NOMO-1 treated with DMSO at 0.1 percent for 48 hours (cell line): ENCODE results near the gene TXNRD2.

ENCODE experiments used
- DNase-seq: peaks from one replicate; lab custom pipeline; 2025; ENCODE audit not compliant: unreplicated experiment; lab: John Stamatoyannopoulos, UW

TXNRD2 gene

DNA sequence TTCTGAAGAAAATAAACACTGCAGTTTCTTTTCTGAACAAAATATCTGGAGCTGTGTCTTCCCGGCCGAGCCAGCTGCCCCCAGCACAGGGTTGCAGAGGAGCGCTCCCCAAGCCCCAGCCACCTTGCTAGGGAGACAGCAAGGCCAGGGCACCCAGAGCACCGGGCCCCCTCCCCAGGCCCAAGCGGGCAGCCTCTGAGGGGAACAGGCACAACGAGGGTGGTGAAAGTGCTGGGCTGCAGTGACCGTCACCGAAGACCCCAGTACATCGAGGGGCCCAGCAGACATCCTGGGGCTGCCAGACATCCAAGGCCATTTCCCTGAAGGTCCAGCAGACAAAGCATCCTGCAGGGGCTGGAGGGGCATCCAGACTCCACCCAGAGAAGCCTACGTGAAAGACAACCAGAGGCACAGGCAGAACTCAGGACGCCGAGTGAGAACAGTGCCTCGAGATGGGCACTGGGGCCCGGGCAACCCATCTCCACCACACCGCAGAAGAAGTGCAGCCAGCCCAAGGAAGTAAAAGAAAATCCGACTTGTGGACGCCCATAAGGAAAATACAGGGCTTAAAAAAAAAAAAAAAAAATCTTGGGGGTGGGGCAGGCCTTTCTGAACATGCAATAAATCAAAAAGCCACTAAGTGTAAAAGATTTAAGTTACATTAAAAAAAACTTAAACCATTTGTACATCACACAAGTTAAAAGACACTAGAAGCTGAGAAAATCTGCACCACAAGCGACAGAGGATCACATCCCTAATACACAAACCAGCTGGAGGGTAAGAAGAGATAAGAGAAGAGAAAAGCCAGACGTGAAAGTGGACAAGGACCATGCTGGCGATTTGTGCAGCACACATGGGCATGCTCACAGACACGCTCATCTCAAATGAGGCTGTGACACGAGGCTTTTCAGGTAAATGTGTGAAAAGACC, 36.0 kb downstream of the TXNRD2 start:
- no peak for DNase-seq

DNA sequence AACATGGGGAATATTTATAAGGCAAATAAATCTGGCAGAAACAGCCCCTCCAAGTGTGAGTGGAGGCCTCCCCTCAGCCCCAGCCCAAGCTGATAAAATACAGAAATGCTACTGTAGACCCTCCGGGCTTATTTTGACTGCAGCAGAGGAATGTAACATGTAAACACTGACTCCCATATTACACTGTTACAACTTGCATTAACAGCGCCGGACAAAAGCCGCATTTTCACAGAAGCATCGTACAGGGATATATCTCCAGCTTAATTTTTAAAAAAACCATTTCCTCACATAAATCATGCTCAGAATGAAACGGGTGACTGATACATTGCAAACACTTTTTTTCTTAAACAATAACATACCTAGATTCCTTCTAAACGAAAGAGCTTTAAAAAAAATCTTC, 36.7 kb downstream of the TXNRD2 start:
- DNase-seq = no peak

DNA sequence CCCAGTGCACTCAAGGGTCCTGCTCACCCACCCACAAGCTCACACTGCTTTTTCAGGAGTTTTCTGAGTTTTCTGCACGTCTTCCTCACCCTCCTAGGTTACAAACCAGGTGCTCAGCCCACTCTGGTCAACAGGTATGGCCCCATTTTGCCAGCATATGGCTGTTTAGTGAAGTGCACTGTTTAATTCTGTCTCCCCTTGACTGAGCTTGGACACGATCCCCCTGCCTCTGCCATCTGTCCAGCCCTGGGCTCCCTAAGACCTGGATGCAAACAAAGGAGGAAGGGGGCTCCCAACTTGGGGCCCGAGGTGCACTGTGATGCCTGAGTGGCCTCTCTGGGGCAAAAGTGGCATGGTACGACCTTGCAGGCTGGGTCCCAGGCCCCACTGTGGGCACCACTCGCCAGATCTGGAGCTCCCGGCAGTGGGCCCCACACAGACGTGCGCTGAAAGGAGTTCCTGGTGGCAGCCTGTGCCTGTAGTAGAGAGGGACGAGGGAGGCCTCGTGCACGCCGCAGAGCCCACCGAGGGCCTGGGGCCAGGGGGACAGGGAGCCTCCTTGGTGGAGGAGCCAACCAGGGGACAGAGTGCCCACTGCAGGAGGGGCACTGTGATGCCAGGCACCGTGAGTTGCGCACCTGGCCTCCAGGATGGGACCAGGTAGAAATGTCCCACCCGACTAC, 37.3 kb downstream of the TXNRD2 start:
- DNase-seq = no peak

DNA sequence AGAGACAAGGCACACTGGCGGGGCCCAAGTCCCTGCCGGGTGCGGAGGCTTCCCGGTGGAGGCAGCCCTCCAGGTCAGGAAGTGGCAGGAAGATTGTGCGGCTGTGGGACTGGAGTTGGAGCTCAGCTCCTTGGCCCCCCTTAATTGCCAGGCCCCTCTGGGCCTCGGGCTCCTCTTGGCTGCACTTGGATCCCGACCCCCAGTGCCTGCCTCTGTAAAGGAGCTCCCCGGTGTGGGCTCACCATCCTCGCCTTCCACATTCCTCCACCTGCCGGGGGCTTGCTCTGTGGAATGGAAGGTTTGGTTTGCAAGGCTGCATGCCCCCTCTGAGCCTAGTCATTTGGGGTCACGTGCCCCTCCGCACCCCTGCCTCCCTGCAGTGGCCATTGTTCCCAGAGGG, 38.1 kb downstream of the TXNRD2 start:
- no peak for DNase-seq

DNA sequence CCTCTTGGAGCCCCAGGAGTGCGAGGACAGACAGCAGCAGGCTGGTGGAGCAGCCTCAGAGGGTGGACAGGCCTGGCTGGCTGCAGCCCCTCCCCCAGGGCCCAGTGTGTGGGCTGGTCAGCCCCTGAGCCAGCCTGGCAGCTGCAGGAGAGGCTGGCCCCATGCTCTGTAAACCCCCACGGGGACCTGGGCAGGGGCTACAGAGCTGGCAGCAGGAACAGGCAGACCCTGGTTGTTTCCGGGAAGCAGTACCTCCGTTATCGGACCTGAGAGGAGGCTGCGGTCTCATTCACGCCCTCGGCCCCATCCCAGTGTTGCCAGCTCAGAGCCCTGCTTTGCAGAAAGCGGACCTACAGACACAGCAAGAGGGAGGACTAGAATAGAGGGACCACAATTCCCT, 38.6 kb downstream of the TXNRD2 start:
- no peak for DNase-seq

DNA sequence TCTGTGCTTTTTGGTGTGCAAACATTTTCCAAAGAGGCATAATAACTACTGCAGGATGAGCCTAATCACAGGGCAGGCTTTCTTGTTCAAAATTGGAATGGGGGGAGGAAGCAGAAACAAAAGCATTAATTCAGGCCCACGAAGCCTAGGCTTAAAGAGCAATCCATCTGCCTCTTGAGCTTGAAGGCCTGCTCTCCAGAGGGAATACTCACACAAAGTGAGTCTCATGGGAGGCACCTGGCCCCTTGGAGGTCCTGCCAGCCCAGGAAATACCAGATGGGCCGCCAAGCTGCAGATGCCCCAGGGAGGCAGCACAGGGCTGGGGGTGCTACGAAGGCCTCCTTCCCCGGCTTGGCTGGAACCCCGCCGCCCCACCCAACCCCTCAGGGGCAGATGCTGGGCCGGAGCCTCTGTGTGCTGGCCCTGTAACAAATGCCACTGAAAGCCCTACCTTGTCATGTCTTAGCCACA, 39.3 kb downstream of the TXNRD2 start:
- DNase-seq = no peak

DNA sequence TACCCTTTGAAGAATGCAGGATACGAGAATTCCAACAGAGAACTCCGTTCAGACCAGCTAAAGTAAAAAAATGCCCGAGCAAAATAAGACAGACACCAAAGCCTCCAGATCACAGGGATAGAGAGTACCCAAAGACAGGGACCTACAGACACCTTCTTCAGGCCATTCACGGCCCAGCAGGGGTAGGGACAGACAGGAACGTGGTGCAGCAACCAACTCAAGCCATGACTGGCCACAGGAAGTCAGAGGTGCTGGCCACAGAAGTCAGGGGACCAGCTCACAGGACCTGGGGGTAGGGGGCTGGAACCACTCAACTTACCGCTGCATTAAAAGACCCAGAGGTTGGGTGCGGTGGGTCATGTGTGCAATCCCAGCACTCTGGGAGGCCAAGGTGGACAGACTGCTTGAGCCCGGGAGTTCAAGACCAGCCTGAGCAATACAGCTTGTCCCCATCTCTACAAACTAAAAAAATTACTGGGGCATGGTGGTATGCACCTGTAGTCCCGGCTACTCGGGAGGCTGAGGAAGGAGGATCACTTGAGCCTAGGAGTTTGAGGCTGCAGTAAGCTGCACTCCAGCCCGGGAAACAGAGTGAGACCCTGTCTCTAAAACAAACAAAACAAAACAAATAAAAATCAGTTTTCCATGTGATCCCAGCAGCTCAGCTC, 39.9 kb downstream of the TXNRD2 start:
- DNase-seq = no peak

DNA sequence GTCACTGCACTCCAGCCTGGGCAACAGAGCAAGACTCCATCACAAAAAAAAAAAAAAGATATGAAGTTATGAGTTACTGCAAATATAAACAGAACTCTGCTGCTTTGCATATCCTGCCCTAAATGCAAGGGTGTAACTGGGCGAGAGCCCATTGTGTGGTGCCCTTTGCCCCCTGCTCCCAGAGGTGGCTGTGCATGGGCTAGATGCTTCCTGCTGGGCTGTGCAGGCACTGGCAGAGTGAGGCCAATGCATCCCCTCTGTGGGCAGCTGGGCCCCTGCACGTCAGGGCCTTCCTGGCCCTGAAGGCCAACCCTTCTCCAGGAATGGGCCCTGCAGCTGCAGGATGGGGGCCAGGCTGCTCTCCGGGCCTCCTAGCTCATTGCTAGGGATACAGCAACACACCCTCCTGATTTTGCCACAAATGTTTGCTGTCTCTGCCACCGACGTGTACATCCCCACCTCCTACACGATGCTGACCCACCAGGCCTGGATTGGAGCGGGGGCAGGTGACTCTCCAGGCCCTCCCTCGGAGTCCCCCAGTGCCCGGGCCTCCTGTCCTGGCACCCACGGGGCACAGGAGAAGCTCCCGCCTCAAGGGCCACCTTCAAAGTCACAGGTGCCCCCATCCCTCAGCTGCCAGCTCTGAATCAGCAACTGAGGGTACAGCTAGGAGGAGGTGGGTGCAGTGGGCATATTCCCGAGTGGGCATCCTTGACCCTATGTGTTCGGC, 40.7 kb downstream of the TXNRD2 start:
- DNase-seq = no peak

DNA sequence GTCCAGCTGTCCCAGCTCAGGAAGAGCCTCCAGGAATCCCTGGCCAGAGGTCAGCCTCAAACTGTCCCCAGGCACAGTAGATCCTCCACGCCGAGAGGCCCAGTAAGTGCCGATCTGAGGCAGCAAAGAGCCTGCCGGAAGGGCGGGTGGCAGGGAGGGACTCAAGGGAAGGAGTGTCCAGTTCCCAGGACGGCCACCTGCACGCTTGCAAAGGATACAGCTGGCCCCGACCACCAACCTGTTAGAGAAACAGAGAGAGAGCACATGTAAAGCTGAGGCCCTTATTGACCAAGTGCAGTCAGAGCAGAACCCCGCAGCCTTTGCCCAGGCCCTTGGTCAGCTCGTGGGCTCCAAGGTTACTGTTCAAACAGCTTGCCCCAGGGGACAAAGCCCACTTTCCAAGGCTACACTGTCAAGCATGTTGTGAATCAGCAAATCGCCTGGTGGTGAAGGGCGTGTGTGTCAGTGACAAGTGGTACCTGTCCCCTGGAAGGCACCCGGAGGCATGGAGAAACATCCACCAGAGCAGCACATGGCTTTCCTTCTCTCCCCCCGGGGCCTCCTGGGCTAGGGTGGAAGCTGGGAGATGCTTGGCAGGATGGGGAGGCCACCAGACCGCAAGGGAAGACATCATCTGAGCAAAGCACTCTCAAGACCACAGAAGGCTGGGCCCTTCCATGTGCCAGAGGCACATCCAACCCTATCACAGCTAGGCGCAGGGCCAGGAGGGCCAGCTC, 42.6 kb downstream of the TXNRD2 start:
- DNase-seq = no peak

DNA sequence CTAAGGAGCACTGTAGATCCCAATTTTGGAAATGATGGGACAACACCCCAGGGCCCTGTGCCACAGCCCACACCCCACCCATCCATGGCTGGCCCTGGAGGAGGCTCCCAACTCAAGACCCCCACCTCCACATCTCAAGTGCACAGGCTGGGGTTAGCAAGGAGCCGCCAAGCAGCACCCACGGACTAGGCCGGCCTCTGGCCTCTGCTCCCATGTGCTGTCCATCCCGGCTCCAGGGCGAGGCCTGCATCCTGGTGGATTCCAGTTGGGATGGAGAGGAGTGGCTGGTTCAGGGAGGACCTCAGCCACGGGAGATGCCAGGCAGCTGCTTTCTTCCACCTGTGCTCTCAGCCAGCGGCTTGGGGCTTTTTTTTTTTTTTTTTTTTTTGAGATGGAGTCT, 43.5 kb downstream of the TXNRD2 start:
- DNase-seq = no peak

DNA sequence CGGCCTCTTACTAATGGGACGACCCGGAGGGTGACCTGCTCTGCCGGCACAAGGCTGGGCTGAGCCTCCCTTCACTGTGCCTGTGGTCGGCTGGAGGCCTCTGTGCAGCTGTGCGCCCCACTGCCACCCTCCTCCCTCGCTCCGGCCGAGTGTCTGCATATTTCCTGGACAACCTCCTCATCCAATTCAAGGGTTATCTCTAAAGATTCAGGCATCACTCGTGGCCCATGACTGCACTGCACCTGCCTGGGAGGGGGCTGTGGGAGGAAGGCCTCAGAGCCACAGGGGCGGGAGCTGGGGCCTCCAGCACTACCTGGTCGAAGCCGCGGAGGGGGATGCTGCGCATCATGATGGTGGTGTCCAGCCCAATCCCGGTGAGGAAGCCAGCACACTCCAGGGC, 43.9 kb downstream of the TXNRD2 start:
- DNase-seq = no peak

DNA sequence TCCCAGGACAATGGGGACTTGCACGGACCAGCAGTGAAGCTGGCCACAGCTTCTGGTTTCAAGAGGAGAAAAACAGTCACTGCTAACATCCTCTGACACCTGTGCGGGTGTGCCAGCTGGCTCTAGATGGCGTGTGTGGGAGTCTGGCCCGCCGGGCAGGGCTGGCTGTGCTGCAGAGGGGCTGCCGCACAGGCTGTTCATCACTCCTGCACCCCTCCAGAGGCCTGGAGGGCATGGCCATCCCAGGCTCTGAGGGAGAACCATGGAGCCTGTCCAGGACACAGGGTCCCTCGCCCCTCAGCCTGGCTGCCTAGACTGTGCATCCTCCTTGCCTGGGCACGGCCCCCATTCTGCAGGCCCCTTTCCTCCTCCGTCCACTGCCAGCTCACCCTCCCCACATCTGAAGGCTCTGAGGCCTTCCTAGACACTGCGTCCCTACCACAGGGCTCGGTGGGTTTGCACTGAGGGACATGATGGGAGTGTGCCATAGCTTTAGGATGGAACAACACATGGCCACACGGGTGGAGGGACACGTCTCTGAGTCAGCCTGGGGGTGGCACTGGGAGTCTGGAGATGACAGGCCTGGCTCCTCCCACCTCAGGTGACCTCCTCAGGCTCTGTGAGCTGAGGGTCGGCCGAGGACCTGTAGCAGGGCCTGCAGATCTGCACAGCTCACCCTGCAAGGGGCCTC, 44.8 kb downstream of the TXNRD2 start:
- DNase-seq = no peak

DNA sequence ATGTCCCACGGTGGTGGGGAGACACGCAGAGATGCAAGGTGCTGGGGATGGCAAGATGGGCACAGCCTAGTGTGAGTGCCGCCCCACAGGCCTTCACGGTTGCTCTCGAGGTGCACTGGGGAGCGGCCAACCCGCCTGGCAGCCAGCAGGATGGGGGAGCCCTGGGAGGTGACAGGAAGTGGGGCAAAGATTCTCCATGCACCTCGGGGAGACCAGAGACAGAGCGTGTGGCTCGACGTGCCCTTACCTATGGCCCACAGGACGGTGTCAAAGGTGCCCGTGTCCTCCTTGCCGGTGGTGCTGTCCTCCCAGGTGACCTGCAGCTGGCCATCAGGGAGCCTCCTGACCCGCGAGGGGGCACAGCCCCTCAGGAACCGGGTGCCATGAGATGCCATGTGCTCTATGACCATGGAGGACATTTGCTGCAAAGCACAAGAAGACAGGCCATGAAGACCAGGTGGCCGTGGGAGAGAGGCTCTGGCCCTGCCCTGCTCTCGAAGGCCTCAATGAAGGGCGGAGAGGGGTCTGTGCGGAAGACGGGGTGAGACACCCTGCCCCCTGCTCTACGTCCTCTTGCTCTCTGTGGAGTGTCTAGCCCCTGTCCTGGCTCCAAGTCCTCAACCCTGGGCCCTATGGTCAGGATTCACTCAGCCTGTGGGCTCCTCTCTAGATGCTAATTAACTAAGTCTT, 46.3 kb downstream of the TXNRD2 start:
- DNase-seq = no peak

DNA sequence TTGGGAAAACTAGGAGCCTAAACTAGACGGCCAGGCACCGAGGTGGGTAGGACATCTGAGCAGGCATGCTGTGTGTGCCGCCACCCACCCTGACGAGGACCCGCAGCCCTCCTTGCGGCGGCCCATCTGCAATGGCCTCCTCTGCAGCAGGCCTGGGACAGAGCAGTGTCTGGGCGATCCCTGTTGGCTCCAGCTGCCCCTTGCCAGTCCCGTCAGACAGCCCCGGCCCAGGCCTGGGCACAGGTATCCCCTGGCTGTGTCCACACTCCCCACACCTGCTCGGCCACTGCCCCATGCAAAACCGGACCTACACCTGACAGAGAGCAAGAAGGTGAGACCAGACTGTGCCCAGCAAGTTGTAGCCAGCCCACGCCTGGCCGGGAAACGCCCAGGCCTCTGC, 48.3 kb downstream of the TXNRD2 start:
- no peak for DNase-seq

DNA sequence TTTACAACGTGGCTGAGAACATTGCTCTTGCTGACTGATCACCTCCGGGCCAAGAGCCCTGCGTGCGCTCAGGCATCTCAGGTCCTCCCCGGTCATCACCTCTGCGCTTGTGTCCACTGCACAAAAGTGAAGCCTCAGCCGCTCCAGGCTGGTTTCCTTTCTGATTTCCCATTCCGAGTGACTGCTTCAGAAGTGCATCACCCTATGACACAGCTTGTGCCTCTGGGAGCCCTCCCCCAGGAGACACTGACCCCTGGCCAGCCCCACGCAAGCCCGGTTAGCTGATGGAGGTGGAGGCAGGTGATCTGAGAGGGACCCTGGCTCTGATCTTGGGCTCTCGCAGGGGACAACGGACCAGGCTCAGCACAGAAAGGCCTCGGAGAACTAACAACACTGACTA, 48.7 kb downstream of the TXNRD2 start:
- DNase-seq = no peak

DNA sequence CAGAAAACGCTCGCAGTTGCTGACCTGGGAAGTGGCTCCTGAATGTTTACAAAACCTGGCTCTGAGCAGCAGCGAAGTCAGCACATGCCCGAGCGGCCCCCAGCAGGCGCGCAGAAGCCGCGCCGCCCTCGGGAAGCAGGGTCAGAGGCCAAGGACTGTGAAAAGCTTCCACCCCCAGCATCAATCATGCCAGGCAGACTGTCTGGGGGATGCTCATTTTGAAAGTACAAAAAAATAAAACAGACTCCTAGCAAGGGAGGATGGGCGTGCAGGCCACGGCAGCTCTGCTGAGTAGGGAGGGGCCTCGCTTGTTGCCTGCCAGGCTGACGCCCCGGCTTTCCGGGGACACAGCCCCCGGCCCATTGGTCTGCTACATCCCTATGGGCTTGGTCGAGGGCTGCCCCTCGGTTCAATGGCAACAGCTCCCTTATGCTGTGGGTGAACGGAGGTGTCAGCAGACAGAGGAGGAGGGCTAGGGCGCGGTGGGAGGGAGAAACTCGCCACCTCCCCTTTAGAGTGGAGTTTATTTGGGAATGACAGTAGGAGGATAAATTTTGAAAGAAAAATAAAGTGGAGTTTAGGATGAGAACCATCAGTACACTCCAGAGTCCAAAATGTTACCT, 49.2 kb downstream of the TXNRD2 start:
- no peak for DNase-seq

DNA sequence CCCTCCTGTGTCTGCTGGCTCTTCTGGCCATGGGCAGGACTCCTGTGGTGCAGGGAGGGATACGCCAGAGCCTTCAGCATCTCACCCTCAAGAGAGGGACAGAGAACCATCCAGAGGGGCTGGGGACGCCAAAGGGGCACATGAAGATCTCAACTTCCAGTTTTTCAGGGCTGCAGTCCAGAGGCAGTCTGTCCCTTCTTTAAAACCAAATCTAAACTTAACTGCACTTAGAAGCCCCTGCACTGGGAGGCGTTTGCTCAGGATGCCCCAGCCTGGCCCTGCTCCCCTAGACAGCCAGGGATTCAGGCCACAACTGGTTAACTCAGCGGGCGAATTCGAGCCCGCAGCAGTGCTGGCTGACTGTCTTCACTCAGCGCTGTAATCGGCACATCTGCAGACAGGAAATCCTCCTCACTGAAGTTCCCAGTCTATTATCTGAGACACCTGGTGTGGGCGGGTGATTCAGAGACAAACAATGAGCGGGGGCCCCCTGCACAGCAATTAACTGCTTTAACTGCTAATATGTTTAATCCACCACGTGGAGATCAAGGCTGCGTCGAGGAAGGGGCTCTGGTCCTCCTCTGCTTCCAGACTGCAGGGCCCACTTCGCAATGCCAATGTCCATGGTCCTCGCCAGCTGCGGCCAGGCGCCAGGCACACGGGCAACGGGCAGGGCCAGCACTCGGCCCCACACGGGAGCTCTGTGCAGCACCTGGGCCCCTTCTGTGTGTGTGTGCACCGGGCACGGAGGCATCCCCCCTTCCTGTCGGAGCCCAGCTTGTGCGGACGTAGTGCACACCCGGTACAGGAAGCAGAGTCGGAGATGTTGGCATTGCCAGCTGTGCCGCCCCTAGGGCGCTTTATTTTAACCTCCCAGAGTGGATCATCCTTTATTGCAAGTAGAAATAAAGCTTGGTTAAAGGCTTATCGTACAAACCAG, 50.0 kb downstream of the TXNRD2 start:
- peak; percentile 50 for DNase-seq
